ENCODE measurements around the gene ABCA9. TPM values are rescaled to one million over a fixed set of nuclear protein-coding genes. Genes with fewer than 3 reads are reported as not detected.

ABCA9 gene
- total RNA-seq, 1 experiment from 2014 or later, result not detected

DNA sequence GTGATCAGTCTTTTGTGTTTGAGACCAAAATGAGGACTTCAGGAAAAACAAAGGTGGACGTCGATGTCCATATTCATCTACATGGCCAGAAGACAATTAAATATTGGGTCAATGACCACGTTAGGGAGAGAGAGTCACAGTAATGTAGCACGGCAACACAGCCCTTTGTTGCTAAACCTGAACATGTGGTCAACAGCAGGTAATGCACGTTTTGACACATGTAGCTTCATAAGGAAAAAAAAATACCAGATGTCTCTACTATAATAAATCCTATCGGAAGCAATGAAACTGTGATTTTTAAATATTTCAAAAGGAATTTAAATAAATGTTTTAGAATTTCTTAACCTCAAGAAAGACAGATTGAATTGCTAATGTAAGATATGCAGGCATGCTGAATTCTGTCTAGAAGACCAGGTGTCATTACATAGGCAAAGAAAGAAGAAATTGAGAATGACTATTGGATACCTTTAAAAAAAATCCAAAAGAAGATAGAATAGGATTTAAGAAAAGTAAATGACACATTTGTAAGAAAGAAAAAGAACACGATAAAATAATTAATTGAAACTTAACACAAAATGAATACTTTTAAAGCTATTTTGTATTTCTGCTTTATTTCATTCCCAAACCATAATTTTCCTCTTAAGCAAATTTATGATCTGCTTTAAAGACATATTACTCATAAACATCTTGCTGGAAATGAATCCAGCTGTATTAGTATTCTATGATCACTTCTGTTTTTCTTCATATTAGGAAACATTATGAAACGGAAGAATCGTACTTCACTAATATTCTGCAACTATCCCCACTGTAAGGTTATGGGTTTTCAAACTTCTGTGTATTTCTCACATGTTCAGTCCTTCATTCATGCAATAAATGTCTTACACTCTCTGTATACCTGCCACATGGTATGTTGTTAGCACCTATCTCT is 135.7 kb downstream of the ABCA9 start:
- H3K14ac ChIP-seq (ENCODE audit: insufficient read depth, low read length), result no peak overlapping the region
- H3K56ac ChIP-seq (ENCODE audit: insufficient read length, low read depth, low read length), result no peak overlapping the region
- H3T11ph ChIP-seq (ENCODE audit: low read length), result no peak overlapping the region
- H4K20me1 ChIP-seq (ENCODE audit: control insufficient read depth, insufficient read depth, insufficient read length), result no peaks in the 10 kb centered on the region
- H3K79me1 ChIP-seq (ENCODE audit: insufficient read depth, low read depth, low read length, poor library complexity, severe bottlenecking), result no peaks in the 10 kb centered on the region
- H4K91ac ChIP-seq (ENCODE audit: insufficient read length, low read depth, low read length), result no peak overlapping the region
- no peaks in the 10 kb centered on the region for H3K27me3 ChIP-seq (ENCODE audit: insufficient read depth, low read length)
- H3K4me2 ChIP-seq (ENCODE audit: insufficient read depth, insufficient read length, low read length), result no peak overlapping the region
- WGBS (ENCODE audit: extremely low coverage, insufficient read length, low lambda C conversion rate), result no CpG with 5 or more reads among the region's 9 CpGs
- no peak overlapping the region for H4K8ac ChIP-seq (replicated peaks; ENCODE audit: insufficient read length, low read depth, low read length)
- no peak overlapping the region for H2AFZ ChIP-seq (ENCODE audit: low read length)
- Mint-ChIP-seq H3K27ac (no peak overlapping the region; a peak in 1 of 7 replicates), H3K4me3 (no peak overlapping the region), H3K4me1 (peaks cover 11 to 13% of the 10 kb centered on the region in 2 experiments), H3K9me3 (no peaks in the 10 kb centered on the region), H3K36me3 (ENCODE audit: insufficient read depth in 1 of 3, low read depth in 3 of 3) (no peaks in the 10 kb centered on the region), H3K27me3 (ENCODE audit: low read depth) (no peaks in the 10 kb centered on the region)
- no peaks in the 10 kb centered on the region for H3K23me2 ChIP-seq (ENCODE audit: insufficient read length, low read depth, low read length, poor library complexity, severe bottlenecking)
- no peak overlapping the region for H4K5ac ChIP-seq (ENCODE audit: insufficient read length, low read depth, low read length)
- H2BK12ac ChIP-seq (ENCODE audit: insufficient read length, low read depth, low read length), result no peak overlapping the region
- no peak overlapping the region for H2BK5ac ChIP-seq (ENCODE audit: insufficient read length, low read length)
- H3K27ac ChIP-seq (ENCODE audit: insufficient read length, low read depth, low read length), result no peak overlapping the region
- H3K9me3 ChIP-seq (ENCODE audit: control insufficient read depth, low read depth, low read length), result no peaks in the 10 kb centered on the region
- TF ChIP-seq CTCF (conservative IDR thresholded peaks at IDR 0.05), result no peak
- H3K23ac ChIP-seq (ENCODE audit: insufficient read length, low read depth, low read length), result no peak overlapping the region
- no peak overlapping the region for H3K4ac ChIP-seq (ENCODE audit: low read depth, low read length)
- H2BK15ac ChIP-seq (ENCODE audit: low read depth, low read length), result no peak overlapping the region
- H3K18ac ChIP-seq (ENCODE audit: insufficient read length, low read depth, low read length), result no peak overlapping the region
- H2BK20ac ChIP-seq (ENCODE audit: low read depth, low read length, poor library complexity, severe bottlenecking), result no peak overlapping the region
- DNase-seq, result no peak
- H2AK5ac ChIP-seq (ENCODE audit: insufficient read length, low read length), result no peak overlapping the region
- no peaks in the 10 kb centered on the region for H3K79me2 ChIP-seq (ENCODE audit: insufficient read depth, low read length)
- peaks cover 8% of the 10 kb centered on the region; the same call in 1 of the 2 replicates for H3K4me1 ChIP-seq (ENCODE audit: insufficient read depth, low read length)
- no peak overlapping the region for H3K9ac ChIP-seq (ENCODE audit: extremely low read depth, insufficient read length, low read length)
- H2BK120ac ChIP-seq (ENCODE audit: low read depth, low read length, poor library complexity, severe bottlenecking), result no peak overlapping the region

Small RNA genes lying within 50 kb of the gene (microRNA-seq; reads per million reads assigned to microRNA genes)
- gene MIR4524A (ENCODE audit: borderline microRNAs expressed) (not detected), gene MIR4524B (ENCODE audit: borderline microRNAs expressed) (not detected)

Other genes starting within 250 kb of the ABCA9 start
- gene ABCA8, start 105.5 kb downstream of the ABCA9 start, total RNA-seq (2021), result not detected in 2 replicates
- not detected in 2 replicates for gene ABCA6, start 81.0 kb upstream of the ABCA9 start, total RNA-seq (2021)
- not detected in 2 replicates for gene ABCA10, start 167.9 kb upstream of the ABCA9 start, total RNA-seq (2021)

Data from H9 (cell line).